Brain microvascular endothelial cell (primary cell): ENCODE results near the gene ALS2CL.

Experiments
- DNase-seq: peaks from one replicate; pipeline ENCODE4 v3.0.0-alpha.2; 2020
- H3K27ac ChIP-seq: fragments of 250-450 bp; sonication (Bioruptor Pico); 2 replicates; pipeline ENCODE4 v1.5.1; 2020; ENCODE audit warnings: mild to moderate bottlenecking, moderate library complexity
- H3K27me3 ChIP-seq: fragments of 250-450 bp; sonication (Bioruptor Pico); replicated peaks from 2 replicates; pipeline ENCODE4 v1.5.1; 2020; ENCODE audit warnings: mild to moderate bottlenecking
- H3K36me3 ChIP-seq: fragments of 250-450 bp; sonication (Bioruptor Pico); replicated peaks from 2 replicates; pipeline ENCODE4 v1.5.1; 2020; ENCODE audit warnings: mild to moderate bottlenecking
- H3K4me3 ChIP-seq: 2 replicates; pipeline ENCODE4 v1.5.1; 2011; ENCODE audit warnings: low read depth, mild to moderate bottlenecking, control low read depth, low read length, moderate library complexity
- CTCF ChIP-seq: IDR thresholded peaks from 2 replicates; pipeline ENCODE4 v1.5.1; 2011; ENCODE audit warnings: low read depth, mild to moderate bottlenecking, moderate library complexity, low read length, control low read depth, inconsistent platforms; ENCODE audit errors: missing control alignments
- in situ Hi-C: cut with HindIII; loops from 2 replicates; pipeline ENCODE4 v1.10.0; 2017; ENCODE audit warnings: low sequenced_read_pairs, low pct_ligation_motif_present

The ALS2CL gene

GRCh38 chr3:46640927-46641326 is 52.6 kb downstream of the ALS2CL start:
- TF ChIP-seq CTCF: no peak
- in situ Hi-C loops: loop anchor here (25.0 kb wide), 1 partner anchor 154 kb away; the partner anchor contains the start of gene RTP3
- DNase-seq: no peak
- Histone ChIP-seq H3K4me3 (no peak overlapping the region), H3K36me3 (no peaks in the 10 kb centered on the region), H3K27me3 (peaks cover 3% of the 10 kb centered on the region), H3K27ac (no peak overlapping the region)

DNA sequence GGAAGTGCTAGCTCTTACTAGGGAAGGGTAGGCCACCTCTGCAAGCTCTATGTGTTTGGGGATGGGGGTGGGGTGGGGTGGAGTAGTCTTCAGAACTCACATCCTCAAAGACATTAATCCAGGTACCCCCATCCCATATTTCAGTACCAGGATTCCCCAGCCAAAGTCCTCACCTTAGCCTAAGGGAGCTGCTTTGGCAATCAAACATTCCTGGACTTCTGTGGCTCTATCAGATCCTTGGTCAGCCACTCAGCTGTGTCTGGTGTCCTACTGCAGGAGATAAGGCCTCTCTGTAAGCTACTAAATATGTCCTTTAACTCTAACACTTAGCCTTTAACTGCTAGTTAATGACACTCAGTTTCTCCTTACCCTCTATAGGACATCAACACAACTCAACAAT is 54.3 kb downstream of the ALS2CL start:
- Histone ChIP-seq H3K4me3 (no peak overlapping the region), H3K36me3 (no peaks in the 10 kb centered on the region), H3K27ac (no peak overlapping the region), H3K27me3 (peaks cover 3% of the 10 kb centered on the region)
- TF ChIP-seq CTCF: no peak
- in situ Hi-C loops: loop anchor here (25.0 kb wide), 1 partner anchor 152 kb away; the partner anchor contains the start of gene RTP3
- no peak for DNase-seq

DNA sequence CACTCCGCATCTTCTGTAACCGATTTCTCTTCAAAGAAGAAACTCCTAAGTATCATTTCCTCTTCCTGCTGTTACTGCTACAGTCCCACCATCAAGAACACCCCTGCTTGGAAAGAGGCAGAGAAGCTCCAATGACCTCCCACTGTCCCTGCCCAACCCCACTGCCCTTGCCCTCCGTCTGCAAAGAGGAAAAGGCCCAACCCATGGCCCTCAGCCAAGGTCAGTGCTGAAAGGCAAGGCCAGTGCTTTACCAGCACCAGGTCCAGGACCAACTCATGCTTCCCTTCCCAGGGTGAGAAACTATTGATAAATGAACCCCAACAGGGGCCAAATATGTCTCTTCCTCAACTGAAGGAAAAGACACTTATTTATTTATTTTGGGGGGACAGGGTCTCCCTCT is 58.6 kb downstream of the ALS2CL start:
- no peaks in the 10 kb centered on the region for H3K36me3 ChIP-seq
- no peak overlapping the region for H3K27ac ChIP-seq
- H3K27me3 ChIP-seq: no peaks in the 10 kb centered on the region
- H3K4me3 ChIP-seq: no peak overlapping the region
- no peak for DNase-seq
- in situ Hi-C loops: loop anchor here (25.0 kb wide), 1 partner anchor 148 kb away; the partner anchor contains the start of gene RTP3
- TF ChIP-seq CTCF: no peak

DNA sequence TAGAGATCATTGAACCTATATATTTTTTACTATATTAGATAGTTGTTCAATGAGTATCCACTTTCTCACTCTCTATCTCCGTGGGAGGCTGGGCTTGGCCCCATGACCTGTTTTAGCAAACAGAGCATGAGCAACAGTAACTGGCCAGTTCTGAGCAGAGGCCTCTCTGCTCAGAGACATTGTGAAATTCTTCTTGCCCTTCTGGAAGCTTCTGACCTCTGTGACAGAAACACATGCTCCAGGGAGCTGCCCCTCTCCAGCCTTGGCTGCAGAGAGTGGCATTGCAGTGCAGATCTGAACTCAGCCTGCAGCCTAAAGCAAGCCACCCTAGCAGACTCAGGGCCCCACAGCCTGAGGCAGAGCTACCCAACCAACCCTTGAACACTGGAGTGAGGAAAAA is 60.7 kb downstream of the ALS2CL start:
- in situ Hi-C loops: loop anchor here (25.0 kb wide), 1 partner anchor 145 kb away; the partner anchor contains the start of gene RTP3
- no peak for TF ChIP-seq CTCF
- no peaks in the 10 kb centered on the region for H3K36me3 ChIP-seq

GRCh38 chr3:46629551-46630517 is 63.6 kb downstream of the ALS2CL start:
- in situ Hi-C loops: loop anchor here (25.0 kb wide), 1 partner anchor 143 kb away; the partner anchor contains the start of gene RTP3
- peak; percentile 65 for DNase-seq
- H3K4me3 ChIP-seq: peak overlapping the region; percentile 48
- H3K27me3 ChIP-seq: no peaks in the 10 kb centered on the region
- TF ChIP-seq CTCF: peak; percentile 94
- no peaks in the 10 kb centered on the region for H3K36me3 ChIP-seq
- no peak overlapping the region for H3K27ac ChIP-seq

More for the DNA sequence above, 60.7 kb downstream of the ALS2CL start:
- H3K27me3 ChIP-seq: no peaks in the 10 kb centered on the region
- DNase-seq: no peak
- no peak overlapping the region for H3K27ac ChIP-seq
- H3K4me3 ChIP-seq: no peak overlapping the region
